Kidney glomerular epithelial cell (primary cell): Measurements from ENCODE around the gene SUGP1.

ENCODE experiments used
- DNase-seq: peaks from one replicate; lab custom pipeline; 2025; lab: John Stamatoyannopoulos, UW

SUGP1 gene

GRCh38 chr19:19342086-19343015, 22.0 kb upstream of the SUGP1 start:
- DNase-seq, result peak; percentile 34

GRCh38 chr19:19341026-19341425, 20.7 kb upstream of the SUGP1 start:
- DNase-seq, result no peak

DNA sequence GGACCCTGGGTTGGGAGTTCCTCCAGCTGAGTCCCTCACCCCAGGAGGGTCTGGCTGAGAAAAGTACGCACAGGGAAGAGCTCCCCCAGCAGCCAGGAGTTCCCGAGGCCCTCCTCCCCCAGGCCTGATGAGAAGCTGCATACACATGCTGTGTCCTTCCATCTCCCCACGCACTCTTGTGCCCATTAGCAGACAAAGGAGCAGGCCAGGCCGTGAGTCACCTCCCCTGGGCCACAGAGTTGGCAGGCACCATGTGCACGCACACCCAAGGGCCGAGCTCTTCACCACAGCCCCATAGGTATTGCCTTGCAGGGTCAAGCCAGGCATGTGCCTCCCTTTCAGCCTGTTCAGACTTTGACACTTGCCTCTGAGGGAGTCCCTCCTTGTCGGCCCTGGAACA, 17.8 kb upstream of the SUGP1 start:
- no peak for DNase-seq

GRCh38 chr19:19337120-19337519, 16.8 kb upstream of the SUGP1 start:
- DNase-seq, result no peak

DNA sequence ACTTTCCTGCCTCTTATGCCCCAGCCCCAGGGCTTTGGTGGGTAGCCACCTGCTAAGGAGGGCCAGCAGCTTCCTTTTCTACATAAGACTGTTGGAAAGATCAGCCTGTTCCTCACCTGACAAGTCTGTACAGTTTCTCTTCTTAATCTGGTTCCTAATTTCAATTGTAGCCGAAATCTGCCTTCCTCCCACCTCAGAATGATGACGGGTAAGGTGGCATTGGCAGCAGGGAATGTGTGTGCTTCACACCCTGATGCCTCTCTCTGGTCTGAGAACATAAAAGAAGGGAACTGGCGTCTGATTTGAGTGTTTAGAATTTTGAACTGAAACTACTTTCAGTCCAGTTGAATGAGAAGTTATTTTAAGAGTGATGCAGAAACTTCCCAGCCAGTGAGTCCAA, 16.3 kb upstream of the SUGP1 start:
- DNase-seq, result no peak

GRCh38 chr19:19335408-19336158, 15.3 kb upstream of the SUGP1 start:
- DNase-seq, result no peak

DNA sequence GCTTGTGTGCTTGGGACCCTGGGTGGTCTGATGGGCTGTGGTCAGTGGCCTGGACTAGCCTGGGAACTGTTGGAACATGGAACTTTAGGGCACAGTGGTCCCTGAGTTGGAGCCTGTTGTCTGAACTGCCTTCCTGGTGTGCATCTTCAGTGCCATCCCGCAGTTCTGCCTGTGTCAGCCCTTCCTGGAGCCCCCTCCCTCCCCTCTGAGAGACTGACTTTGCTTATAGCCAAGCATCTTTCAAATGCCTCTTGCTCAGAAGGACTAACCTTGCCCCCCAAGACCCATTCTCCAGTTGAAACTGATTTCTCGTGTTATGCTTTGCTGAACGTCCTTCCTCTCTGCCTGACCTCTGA, 14.7 kb upstream of the SUGP1 start:
- DNase-seq, result no peak

GRCh38 chr19:19334063-19334988, 14.0 kb upstream of the SUGP1 start:
- no peak for DNase-seq

- no peak for DNase-seq
Measured at GRCh38 chr19:19329126-19329525, 8.8 kb upstream of the SUGP1 start.

DNA sequence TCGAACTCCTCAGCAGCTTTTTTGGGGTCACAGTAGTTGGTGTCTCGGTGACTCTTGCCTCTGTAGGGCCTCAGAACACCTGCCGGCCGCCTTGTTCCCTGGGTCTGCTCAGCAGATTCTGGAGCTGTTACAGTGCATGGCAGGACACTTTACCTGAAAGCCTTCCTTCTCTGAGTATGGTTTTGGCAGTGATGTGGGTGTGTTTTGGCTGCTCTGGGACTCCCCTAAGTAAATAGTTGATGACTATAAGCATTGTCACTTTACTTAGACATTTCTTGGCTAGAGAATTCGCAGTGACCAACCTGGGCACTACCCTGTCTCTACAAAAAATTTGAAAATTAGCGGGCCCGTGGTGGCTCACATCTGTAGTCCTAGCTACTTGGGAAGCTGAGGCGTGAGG, 7.4 kb upstream of the SUGP1 start:
- DNase-seq, result no peak

- DNase-seq, result no peak
Measured at GRCh38 chr19:19324059-19324770, 3.9 kb upstream of the SUGP1 start.

- no peak for DNase-seq
Measured at GRCh38 chr19:19321141-19321577, 850 bp upstream of the SUGP1 start.

DNA sequence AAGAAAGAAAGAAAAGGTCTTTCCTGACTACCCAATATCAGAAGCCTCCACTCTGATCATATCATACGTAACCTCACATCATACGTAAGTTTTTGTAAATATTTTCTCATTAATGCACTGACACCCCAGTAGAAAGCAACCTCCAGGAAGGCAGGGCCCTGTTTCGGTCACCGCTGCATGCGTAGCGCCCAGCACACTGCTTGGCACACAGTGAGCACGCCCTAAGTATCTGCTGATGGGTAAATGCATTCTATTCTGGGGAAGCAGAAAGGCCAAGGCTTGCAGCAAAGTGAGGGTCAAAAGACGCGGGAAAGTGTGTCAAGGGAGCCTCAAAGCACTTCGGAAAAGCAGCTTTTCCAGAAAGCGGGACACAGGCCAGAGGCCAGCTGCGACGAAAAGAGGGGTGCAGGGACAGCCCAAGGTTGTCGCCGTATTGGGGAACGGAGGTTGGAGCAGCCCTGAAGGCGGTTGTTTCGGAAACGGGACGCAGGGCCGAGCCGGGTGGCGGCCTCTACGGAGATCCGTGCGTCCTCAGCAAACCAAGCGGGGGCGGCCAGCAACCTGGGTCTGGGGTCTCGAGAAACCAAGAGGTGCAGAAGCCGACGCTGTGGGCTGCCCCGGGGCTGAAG, 463 bp downstream of the SUGP1 start:
- DNase-seq, result no peak

GRCh38 chr19:19316082-19316481, 4.2 kb downstream of the SUGP1 start:
- no peak for DNase-seq

DNA sequence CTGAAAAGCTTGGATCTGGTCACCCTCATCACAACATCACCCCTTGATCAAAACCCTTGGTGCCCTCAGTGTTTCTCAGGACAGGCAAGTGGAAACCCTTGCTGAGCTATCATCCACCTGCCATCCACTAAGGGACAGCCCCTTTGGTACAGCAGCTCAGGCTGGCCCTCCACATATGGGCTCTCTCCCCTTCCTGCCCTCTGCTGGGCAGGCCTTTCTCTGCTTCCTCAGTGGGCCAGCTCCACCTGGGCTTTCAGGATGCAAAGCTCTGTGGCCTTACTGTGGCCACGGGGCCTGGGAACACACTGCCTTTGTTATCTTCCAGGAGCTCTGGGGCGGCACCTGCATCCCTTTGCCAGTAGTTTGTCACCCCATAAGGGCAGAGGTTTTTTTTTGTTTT, 4.9 kb downstream of the SUGP1 start:
- no peak for DNase-seq

GRCh38 chr19:19308373-19308772, 11.9 kb downstream of the SUGP1 start:
- DNase-seq, result no peak

GRCh38 chr19:19306191-19306590, 14.1 kb downstream of the SUGP1 start:
- DNase-seq, result no peak

DNA sequence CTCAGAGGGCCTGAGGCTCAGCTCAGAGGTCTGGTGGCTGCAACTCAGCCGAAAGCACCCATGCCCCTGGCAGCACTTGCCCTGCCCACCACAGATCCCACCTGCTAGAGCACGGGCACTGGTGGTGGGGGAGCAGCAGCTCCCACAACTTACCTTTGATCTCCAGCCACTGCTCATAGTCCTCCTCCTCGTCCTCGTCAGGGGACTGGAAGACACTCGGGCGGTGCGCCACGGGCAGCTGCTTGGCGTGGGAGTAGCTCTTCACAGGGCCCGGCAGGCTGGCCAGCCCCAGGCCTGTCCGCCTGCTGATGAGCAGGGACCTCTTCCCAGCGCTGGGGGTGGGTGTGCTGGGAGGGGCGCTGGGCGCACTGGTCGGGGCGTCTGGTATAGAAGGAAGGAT, 14.6 kb downstream of the SUGP1 start:
- no peak for DNase-seq

- DNase-seq, result no peak
Measured at GRCh38 chr19:19305066-19305465, 15.2 kb downstream of the SUGP1 start.

DNA sequence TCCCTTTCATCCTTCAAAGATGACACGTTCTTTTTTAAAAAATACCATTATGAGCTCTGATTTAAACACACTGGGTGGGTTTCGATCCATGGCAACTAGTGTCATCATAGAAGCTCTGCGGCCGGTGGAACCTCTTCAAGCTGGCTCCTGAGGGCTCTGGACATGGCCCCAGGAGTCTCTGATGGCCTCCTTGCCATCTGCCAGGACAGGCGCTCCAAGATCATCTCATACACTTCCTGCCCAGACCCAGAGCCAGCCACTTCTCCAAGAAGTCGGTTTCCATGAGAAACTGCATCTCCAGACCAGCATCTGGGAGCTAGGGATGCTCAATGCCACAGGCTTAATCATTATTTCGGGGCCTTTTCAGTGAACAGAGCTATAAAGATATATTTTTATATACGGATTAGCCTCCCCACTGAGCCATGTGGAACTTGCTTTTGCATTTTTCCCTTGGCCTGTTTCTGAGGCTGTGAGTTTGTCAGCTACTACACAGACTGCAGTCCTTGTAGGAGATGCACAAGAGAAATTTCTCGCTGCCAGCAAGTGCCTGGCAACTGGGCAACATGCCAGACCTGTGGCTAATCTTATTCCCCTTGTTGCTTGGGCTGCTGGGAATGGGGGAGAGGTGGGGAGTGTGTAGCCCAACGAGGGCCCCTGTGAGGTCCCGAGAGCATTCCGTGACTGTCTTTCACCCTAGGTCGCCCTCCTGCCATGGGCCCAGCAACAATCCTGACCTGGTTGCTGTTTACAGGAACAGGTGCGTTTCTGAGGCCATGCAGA, 15.9 kb downstream of the SUGP1 start:
- DNase-seq, result no peak
